HK-2 (cell line): ENCODE data around the gene CLIC2.

Source experiments
- DNase-seq: peaks from one replicate; pipeline ENCODE4 v3.0.0-alpha.2; 2018; ENCODE audit not compliant: unreplicated experiment

Gene CLIC2

DNA sequence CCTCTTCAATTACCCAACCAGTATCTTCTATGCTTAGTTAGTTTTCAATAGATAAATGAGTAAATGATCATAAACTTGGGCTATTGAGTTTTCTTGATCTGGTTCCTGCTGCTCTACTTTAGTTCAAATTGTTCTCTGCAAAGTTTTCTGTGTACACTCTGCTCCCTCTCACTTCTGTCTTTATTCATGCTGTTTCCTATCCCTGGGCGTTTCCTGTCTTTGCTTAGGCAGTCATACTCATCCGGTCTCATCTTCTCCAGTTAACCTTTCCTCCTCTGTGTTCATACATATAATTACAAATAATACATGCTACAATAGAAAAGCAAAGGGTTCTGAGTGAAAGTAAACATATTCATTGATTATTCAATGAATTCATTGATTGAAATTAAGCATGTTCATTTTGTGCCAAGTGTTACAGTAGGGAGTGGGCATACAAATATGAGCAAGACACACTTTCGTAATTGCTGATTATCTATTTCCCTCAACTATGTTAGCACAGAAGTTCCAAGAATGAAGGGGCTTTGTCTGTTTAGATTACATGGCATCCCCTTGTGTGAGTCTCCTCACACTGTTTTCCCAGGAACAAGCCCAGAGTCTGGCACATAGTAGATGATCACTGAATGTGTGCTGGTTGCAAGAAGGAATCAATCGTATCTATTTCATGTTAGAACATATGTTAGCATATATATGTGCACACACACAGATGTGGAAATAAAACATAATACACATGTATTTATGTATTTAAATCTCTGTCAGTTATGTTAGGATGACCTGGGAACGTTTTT, 71.3 kb downstream of the CLIC2 start:
- no peak for DNase-seq

DNA sequence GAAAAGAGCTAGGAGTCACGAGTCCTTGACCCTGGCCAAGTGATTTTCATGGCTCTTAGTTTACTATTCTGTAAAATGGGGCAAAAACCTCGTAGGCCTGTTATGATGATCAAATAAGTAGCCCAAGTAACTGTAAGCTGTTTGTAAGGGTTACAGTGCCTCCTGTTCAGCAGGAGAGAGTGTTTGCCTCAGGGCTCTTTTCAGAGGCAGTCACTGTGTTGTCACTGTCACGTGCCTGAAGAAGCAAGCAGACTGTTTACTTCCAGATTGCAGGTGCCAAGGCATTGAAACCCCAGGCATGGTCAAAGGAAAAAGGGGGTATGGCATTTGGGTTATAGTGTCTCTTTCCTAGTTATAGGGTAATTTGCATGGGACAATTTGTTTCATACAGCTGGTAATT, 74.7 kb downstream of the CLIC2 start:
- DNase-seq: no peak

DNA sequence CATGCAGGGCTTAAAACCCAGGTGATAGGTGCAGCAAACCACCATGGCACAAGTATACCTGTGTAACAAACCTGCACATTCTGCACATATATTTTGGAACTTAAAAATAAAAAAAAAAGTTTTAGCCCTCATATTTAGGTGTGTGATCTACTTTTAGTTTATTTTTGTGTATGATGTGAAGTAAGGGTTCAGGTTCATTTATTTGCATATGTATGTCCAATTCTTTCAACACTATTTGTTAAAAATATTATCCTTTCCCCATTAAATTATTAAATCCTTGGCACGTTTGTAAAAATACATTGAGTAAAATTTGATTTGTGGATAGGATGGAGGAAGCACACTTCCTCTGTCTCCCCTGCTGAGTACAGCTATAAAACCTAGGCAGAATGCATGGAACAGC, 83.0 kb downstream of the CLIC2 start:
- no peak for DNase-seq

DNA sequence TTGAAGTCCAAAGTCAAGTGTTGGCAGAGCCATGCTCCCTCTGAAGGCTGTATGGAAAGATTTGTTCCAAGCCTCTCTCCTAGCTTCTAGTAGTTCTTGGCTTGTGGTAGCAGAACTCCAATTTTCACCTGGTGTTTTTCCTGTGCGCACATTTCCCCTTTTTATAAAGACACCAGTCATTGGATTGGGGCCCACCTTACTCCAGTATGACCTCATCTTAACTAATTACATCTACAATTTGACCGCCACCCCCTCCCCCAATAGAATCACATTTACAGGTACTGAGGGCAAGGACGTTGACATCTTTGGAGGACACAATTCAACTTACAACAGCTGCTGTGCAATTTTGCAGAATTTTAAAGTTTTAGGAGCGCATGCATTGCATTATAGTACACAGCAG, 86.9 kb downstream of the CLIC2 start:
- DNase-seq: no peak

DNA sequence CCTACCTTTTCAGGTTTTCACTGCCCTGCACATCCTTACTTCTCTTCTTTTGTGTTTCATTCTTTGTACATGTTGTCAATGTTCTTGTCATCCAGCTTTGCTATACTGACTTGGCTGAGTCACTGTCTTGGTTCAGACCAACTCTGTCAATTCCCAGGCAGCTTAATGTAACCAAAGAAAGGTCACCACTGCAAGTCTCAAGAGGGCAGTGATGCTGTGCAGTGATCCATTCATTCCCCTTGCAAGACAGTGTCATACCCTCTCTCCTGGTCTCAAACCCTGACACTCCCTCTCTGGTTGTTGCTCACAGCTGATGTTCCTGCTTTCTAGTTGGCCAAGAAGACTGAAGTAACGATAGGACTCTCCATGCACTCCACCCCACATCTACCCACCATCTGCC, 87.7 kb downstream of the CLIC2 start:
- peak; percentile 1 for DNase-seq

DNA sequence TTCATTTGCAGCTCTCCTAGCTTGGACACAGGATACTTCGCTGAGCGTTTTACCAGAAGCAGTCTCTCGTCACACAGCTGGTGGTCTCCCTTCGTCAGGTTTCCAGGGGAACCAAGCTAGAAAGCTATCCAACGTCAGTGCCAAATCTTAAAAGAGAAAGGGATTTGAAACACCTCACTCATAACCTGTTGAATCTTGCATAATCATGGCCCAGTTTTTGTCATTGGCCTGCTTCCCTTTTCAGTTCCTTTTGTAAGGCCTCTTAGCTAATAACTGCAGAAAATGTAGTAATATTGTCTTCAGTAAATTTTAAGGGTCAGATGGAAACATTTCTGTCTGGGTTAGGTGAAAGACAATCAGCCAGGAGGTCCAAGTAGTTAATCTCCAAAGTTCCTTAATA, 92.1 kb downstream of the CLIC2 start:
- no peak for DNase-seq

DNA sequence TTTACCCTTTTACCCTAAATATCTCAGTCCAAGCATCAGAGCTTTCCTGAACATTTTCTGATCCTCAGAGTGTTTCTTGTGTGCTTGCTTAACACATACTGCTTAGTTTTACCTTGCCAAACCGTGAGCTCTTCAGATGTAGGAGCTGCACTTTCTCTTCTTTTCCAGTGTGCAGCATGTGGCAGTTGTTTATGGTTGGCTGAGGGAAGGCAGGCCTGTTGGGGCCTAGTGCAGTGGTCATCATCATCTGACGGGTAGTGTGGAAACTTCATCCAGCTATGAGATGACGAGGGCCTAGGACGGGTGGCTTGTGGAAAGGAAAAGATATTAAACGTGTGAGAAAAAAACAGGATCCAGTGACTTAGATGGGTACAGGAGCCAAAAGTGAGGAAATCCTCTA, 96.7 kb downstream of the CLIC2 start:
- no peak for DNase-seq

DNA sequence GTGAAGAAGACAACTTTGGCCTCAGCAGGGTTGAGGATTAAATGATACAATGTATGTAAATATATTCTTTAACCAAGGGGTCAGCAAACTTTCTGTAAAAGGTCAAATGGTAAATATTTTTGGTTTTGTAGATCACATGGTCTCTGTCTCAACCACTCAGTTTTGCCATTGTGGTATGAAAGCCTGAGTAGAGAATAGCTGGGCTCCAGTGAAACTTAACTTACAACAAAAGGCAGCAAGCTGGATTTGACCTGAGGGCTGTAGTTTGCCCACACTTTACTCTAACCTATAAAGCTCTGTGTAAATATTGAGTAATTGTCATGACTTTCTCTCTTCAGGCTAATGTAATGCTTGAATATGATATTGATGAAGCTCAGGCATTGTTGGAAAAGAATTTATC, 98.5 kb downstream of the CLIC2 start:
- DNase-seq: no peak

DNA sequence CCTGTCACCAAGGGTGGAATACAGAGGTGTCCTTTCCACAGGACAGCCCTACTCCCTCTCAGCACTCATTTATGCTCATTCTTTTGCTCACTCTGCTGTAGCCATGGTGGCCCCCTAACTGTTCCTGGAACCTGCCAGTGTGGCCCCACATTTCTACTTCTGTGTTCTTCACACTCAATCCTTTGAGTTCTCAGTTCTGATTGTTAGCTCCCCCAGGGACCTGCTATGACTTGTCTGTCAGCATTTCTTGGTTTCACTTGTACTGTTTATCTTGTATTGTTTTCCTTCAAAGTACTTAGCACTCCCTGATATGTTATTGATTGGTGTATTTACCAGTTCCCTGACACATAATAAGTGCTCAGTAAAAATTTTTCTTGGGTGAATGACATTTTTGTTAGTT, 103.3 kb downstream of the CLIC2 start:
- no peak for DNase-seq
